ENCODE measurements around the gene ZNF534.
A peak's percentile ranks its signal among the peaks of the same experiment; 100 is the strongest.

The ZNF534 gene

GRCh38 chr19:52428937-52429336 is at the start of gene ZNF534:
ZNF534 (plus strand) TSS chr19:52429148; CDS start chr19:52431475, 2,327 bp downstream.
- Histone ChIP-seq H3K27ac (no peak within 1 kb of the TSS), H3K4me3 (ENCODE audit: low read depth, low read length) (no peak within 1 kb of the TSS), H3K36me3 (replicated peaks) (no peaks in the 10 kb centered on the region), H3K27me3 (replicated peaks) (no peaks in the 10 kb centered on the region)
- TF ChIP-seq CTCF (IDR thresholded peaks at IDR 0.05; ENCODE audit: low read depth, low read length, missing control alignments), result no peak
- in situ Hi-C loops (cut with HindIII; ENCODE audit: low pct_ligation_motif_present, low sequenced_read_pairs), result no loop called here
- no peak for DNase-seq

GRCh38 chr19:52391135-52391534 is 37.8 kb upstream of the ZNF534 start:
- TF ChIP-seq CTCF (IDR thresholded peaks at IDR 0.05; ENCODE audit: low read depth, low read length, missing control alignments), result no peak
- in situ Hi-C loops (cut with HindIII; ENCODE audit: low pct_ligation_motif_present, low sequenced_read_pairs), result no loop called here
- Histone ChIP-seq H3K27ac (no peak overlapping the region), H3K36me3 (replicated peaks) (no peaks in the 10 kb centered on the region), H3K4me3 (ENCODE audit: low read depth, low read length) (no peak overlapping the region), H3K27me3 (replicated peaks) (no peaks in the 10 kb centered on the region)
- DNase-seq, result no peak

GRCh38 chr19:52397310-52398080 is 31.5 kb upstream of the ZNF534 start, which contains the start of gene ZNF528:
ZNF528 (plus strand) TSS chr19:52397849; CDS start chr19:52402014, 4,165 bp downstream.
- H3K27me3 ChIP-seq (replicated peaks), result no peaks in the 10 kb centered on the region
- H3K4me3 ChIP-seq (ENCODE audit: low read depth, low read length), result peak within 1 kb of the TSS; percentile 82
- peak within 1 kb of the TSS; percentile 68 for H3K27ac ChIP-seq
- DNase-seq, result peak; percentile 92
- TF ChIP-seq CTCF (IDR thresholded peaks at IDR 0.05; ENCODE audit: low read depth, low read length, missing control alignments), result no peak
- H3K36me3 ChIP-seq (replicated peaks), result no peaks in the 10 kb centered on the region
- in situ Hi-C loops (cut with HindIII; ENCODE audit: low pct_ligation_motif_present, low sequenced_read_pairs), result no loop called here

- H3K36me3 ChIP-seq (replicated peaks), result no peaks in the 10 kb centered on the region
- TF ChIP-seq CTCF (IDR thresholded peaks at IDR 0.05; ENCODE audit: low read depth, low read length, missing control alignments), result peak; percentile 10
- peak; percentile 3 for DNase-seq
- in situ Hi-C loops (cut with HindIII; ENCODE audit: low pct_ligation_motif_present, low sequenced_read_pairs), result no loop called here
- peak overlapping the region; percentile 68 for H3K27ac ChIP-seq
- no peaks in the 10 kb centered on the region for H3K27me3 ChIP-seq (replicated peaks)
- H3K4me3 ChIP-seq (ENCODE audit: low read depth, low read length), result peak overlapping the region; percentile 82
These were observed 30.9 kb upstream of the ZNF534 start for GRCh38 chr19:52398081-52398441.

- Histone ChIP-seq H3K36me3 (replicated peaks) (peaks cover 32% of the 10 kb centered on the region), H3K27me3 (replicated peaks) (no peaks in the 10 kb centered on the region), H3K27ac (no peak overlapping the region), H3K4me3 (ENCODE audit: low read depth, low read length) (no peak overlapping the region)
- no peak for TF ChIP-seq CTCF (IDR thresholded peaks at IDR 0.05; ENCODE audit: low read depth, low read length, missing control alignments)
- in situ Hi-C loops (cut with HindIII; ENCODE audit: low pct_ligation_motif_present, low sequenced_read_pairs), result no loop called here
- no peak for DNase-seq
These were observed 18.7 kb upstream of the ZNF534 start for GRCh38 chr19:52410276-52410675.

GRCh38 chr19:52415711-52416110 is 13.2 kb upstream of the ZNF534 start:
- no peak overlapping the region for H3K4me3 ChIP-seq (ENCODE audit: low read depth, low read length)
- H3K27ac ChIP-seq, result no peak overlapping the region
- in situ Hi-C loops (cut with HindIII; ENCODE audit: low pct_ligation_motif_present, low sequenced_read_pairs), result no loop called here
- H3K36me3 ChIP-seq (replicated peaks), result no peaks in the 10 kb centered on the region
- no peaks in the 10 kb centered on the region for H3K27me3 ChIP-seq (replicated peaks)
- TF ChIP-seq CTCF (IDR thresholded peaks at IDR 0.05; ENCODE audit: low read depth, low read length, missing control alignments), result no peak
- no peak for DNase-seq
